Measurements from ENCODE around the gene CIROP. TPM values are rescaled to one million over a fixed set of nuclear protein-coding genes. Genes with fewer than 3 reads are reported as not detected.

The CIROP gene
- total RNA-seq, 1 experiment from 2014 or later, result not detected

DNA sequence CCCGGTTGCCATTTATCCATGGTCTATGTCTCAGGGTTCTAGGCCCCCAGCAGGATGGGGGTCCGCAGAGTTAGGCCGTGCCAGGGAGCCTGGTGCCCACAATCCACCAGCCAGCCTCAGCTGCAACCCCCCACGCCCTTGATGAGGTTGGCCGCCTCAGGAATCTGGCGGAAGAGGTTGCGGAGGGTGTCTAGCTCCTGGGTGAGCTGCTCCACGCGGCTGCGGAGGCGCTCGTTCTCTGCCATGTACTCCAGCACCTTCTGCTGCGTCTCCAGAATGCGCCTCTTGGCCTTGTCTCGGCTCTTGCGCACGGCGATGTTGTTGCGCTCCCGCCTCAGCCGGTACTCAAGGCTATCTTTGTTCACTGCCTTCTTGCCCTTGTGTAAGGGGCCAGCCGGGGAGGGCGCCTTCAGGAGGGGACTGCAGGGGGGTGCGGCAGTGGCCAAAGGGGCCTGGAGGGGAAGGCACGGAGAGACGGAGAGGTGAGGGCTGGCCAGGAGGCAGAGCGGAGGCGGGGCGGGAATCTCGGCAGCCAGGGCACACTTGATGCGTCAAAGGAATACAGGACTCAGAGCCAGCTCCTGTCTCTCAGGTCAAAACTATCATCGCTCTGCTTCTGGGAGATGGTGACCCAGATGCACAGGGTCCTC lies 12.7 kb upstream of the CIROP start:
- no peaks in the 10 kb centered on the region for H3K23me2 ChIP-seq (ENCODE audit: insufficient read length, low read depth, low read length, poor library complexity, severe bottlenecking)
- no peak overlapping the region for H2BK15ac ChIP-seq (ENCODE audit: low read depth, low read length)
- no peak overlapping the region for H3K23ac ChIP-seq (ENCODE audit: insufficient read length, low read depth, low read length)
- H3K4me1 Mint-ChIP-seq, result peaks cover 52 to 58% of the 10 kb centered on the region in 2 experiments
- DNase-seq, result no peak
- no peaks in the 10 kb centered on the region for H3K27me3 ChIP-seq (ENCODE audit: insufficient read depth, low read length)
- no peaks in the 10 kb centered on the region for H3K79me2 ChIP-seq (ENCODE audit: insufficient read depth, low read length)
- TF ChIP-seq, protein P1, sequence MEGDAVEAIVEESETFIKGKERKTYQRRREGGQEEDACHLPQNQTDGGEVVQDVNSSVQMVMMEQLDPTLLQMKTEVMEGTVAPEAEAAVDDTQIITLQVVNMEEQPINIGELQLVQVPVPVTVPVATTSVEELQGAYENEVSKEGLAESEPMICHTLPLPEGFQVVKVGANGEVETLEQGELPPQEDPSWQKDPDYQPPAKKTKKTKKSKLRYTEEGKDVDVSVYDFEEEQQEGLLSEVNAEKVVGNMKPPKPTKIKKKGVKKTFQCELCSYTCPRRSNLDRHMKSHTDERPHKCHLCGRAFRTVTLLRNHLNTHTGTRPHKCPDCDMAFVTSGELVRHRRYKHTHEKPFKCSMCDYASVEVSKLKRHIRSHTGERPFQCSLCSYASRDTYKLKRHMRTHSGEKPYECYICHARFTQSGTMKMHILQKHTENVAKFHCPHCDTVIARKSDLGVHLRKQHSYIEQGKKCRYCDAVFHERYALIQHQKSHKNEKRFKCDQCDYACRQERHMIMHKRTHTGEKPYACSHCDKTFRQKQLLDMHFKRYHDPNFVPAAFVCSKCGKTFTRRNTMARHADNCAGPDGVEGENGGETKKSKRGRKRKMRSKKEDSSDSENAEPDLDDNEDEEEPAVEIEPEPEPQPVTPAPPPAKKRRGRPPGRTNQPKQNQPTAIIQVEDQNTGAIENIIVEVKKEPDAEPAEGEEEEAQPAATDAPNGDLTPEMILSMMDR (conservative IDR thresholded peaks at IDR 0.05), result no peak
- H2BK20ac ChIP-seq (ENCODE audit: low read depth, low read length, poor library complexity, severe bottlenecking), result no peak overlapping the region
- H3K27ac Mint-ChIP-seq, result no peak overlapping the region
- no peak overlapping the region for H3K27ac ChIP-seq (ENCODE audit: insufficient read length, low read depth, low read length)
- H3K14ac ChIP-seq (ENCODE audit: insufficient read depth, low read length), result no peak overlapping the region
- no peaks in the 10 kb centered on the region for H3K9me3 Mint-ChIP-seq
- H3K36me3 Mint-ChIP-seq (ENCODE audit: insufficient read depth in 1 of 3, low read depth in 3 of 3), result no peaks in the 10 kb centered on the region; a peak in 1 of 7 replicates
- no peak overlapping the region for H2AFZ ChIP-seq (ENCODE audit: low read length)
- H3K9me3 ChIP-seq (ENCODE audit: control insufficient read depth, low read depth, low read length), result no peaks in the 10 kb centered on the region
- H3K4me3 Mint-ChIP-seq, result no peak overlapping the region
- no CpG with 5 or more reads among the region's 32 CpGs for WGBS (ENCODE audit: extremely low coverage, insufficient read length, low lambda C conversion rate)
- H2BK12ac ChIP-seq (ENCODE audit: insufficient read length, low read depth, low read length), result no peak overlapping the region
- H4K20me1 ChIP-seq (ENCODE audit: control insufficient read depth, insufficient read depth, insufficient read length), result no peaks in the 10 kb centered on the region
- no peak overlapping the region for H3T11ph ChIP-seq (ENCODE audit: low read length)
- H2AK5ac ChIP-seq (ENCODE audit: insufficient read length, low read length), result no peak overlapping the region
- H3K4me1 ChIP-seq (ENCODE audit: insufficient read depth, low read length), result peaks cover 13% of the 10 kb centered on the region
- no peak overlapping the region for H3K56ac ChIP-seq (ENCODE audit: insufficient read length, low read depth, low read length)
- no peak overlapping the region for H4K91ac ChIP-seq (ENCODE audit: insufficient read length, low read depth, low read length)
- no peak overlapping the region for H4K5ac ChIP-seq (ENCODE audit: insufficient read length, low read depth, low read length)
- H2BK5ac ChIP-seq (ENCODE audit: insufficient read length, low read length), result no peak overlapping the region
- no peaks in the 10 kb centered on the region for H3K79me1 ChIP-seq (ENCODE audit: insufficient read depth, low read depth, low read length, poor library complexity, severe bottlenecking)
- no peak overlapping the region for H3K18ac ChIP-seq (ENCODE audit: insufficient read length, low read depth, low read length)
- H3K9ac ChIP-seq (ENCODE audit: extremely low read depth, insufficient read length, low read length), result no peak overlapping the region
- no peak overlapping the region for H4K8ac ChIP-seq (replicated peaks; ENCODE audit: insufficient read length, low read depth, low read length)
- no peak overlapping the region for H3K4ac ChIP-seq (ENCODE audit: low read depth, low read length)
- no peak overlapping the region for H3K4me2 ChIP-seq (ENCODE audit: insufficient read depth, insufficient read length, low read length)
- H3K27me3 Mint-ChIP-seq (ENCODE audit: low read depth), result peaks cover 28% of the 10 kb centered on the region
- no peak overlapping the region for H2BK120ac ChIP-seq (ENCODE audit: low read depth, low read length, poor library complexity, severe bottlenecking)

Data from H9 (cell line).